ENCODE measurements around the gene CARNS1. TPM values are rescaled to one million over a fixed set of nuclear protein-coding genes. Genes with fewer than 3 reads are reported as not detected.

CARNS1 gene
- total and polyA plus RNA-seq, 2 of the 13 experiments (the other 11 are each of a cell fraction or from before 2014, with no cell fraction given): not detected

GRCh38 chr11:67463680-67464410 is 48.4 kb downstream of the CARNS1 start (continued):
- TF ChIP-seq RFX5 (IDR thresholded peaks at IDR 0.05; ENCODE audit: low read depth, low read length) (no peak), GMEB1 (CRISPR knock-in tag; IDR thresholded peaks at IDR 0.05; ENCODE audit: borderline replicate concordance) (no peak), ZFP1 (CRISPR knock-in tag; IDR thresholded peaks at IDR 0.05) (no peak), ZNF740 (CRISPR knock-in tag; IDR thresholded peaks at IDR 0.05) (no peak), MEF2D (CRISPR knock-in tag; IDR thresholded peaks at IDR 0.05) (no peak), MIER3 (CRISPR knock-in tag; IDR thresholded peaks at IDR 0.05; ENCODE audit: borderline replicate concordance) (no peak), ZBTB33 (CRISPR knock-in tag; IDR thresholded peaks at IDR 0.05) (no peak), MED13 (CRISPR knock-in tag; IDR thresholded peaks at IDR 0.05) (no peak), ZNF333 (CRISPR knock-in tag; IDR thresholded peaks at IDR 0.05; ENCODE audit: borderline replicate concordance) (0 out of 2 replicates have a peak, but pooled peaks have one; percentile 24), NFRKB (IDR thresholded peaks at IDR 0.05) (no peak), ZNF639 (CRISPR knock-in tag; conservative IDR thresholded peaks at IDR 0.05) (no peak), ZNF703 (CRISPR knock-in tag; IDR thresholded peaks at IDR 0.05; ENCODE audit: borderline replicate concordance) (no peak), ZNF720 (CRISPR knock-in tag; IDR thresholded peaks at IDR 0.05) (no peak), FOXO1 (CRISPR knock-in tag; IDR thresholded peaks at IDR 0.05) (no peak), ZNF644 (CRISPR knock-in tag; IDR thresholded peaks at IDR 0.05; ENCODE audit: low read depth) (no peak), ZFP36 (IDR thresholded peaks at IDR 0.05; ENCODE audit: borderline replicate concordance, low read depth, low read length, partially characterized antibody) (no peak), ZNF235 (CRISPR knock-in tag; IDR thresholded peaks at IDR 0.05; ENCODE audit: borderline replicate concordance) (0 out of 2 replicates have a peak, but pooled peaks have one; percentile 43), RERE (CRISPR knock-in tag; IDR thresholded peaks at IDR 0.05; ENCODE audit: low read depth) (no peak), ZBTB7B (CRISPR knock-in tag; IDR thresholded peaks at IDR 0.05) (no peak), MAFG (CRISPR knock-in tag; IDR thresholded peaks at IDR 0.05) (no peak)
